ENCODE data around the gene HDAC2. TPM values are rescaled to one million over a fixed set of nuclear protein-coding genes. Genes with fewer than 3 reads are reported as not detected.

The HDAC2 gene
- total RNA-seq, 4 donors from 2014 or later, result 44.1 to 70.9 (median 50.2) TPM

GRCh38 chr6:114009192-114009591 lies 38.2 kb upstream of the HDAC2 start:
- no peak for DNase-seq
- Histone ChIP-seq H3K9me3 (no peaks in the 10 kb centered on the region), H3K4me1 (no peaks in the 10 kb centered on the region), H3K27ac (no peak overlapping the region), H3K36me3 (no peaks in the 10 kb centered on the region), H3K4me3 (replicated peaks in 1 of 3) (no peak overlapping the region), H3K27me3 (no peaks in the 10 kb centered on the region)
- WGBS, 2 donors, result 66 to 71% methylated on average over 2 of the region's 2 CpGs
- TF ChIP-seq POLR2A (IDR thresholded peaks at IDR 0.05) (no peak), CTCF (IDR thresholded peaks at IDR 0.05) (no peak)
- intact Hi-C loops (cut with DNase I), result no loop called here

- H3K9me3 ChIP-seq, result no peaks in the 10 kb centered on the region
- H3K27me3 ChIP-seq, result no peaks in the 10 kb centered on the region
- intact Hi-C loops (cut with DNase I), result no loop called here
- no peak for DNase-seq
- TF ChIP-seq POLR2A (IDR thresholded peaks at IDR 0.05), result no peak
- TF ChIP-seq CTCF (IDR thresholded peaks at IDR 0.05), result no peak
- no peaks in the 10 kb centered on the region for H3K4me1 ChIP-seq
- no peak overlapping the region for H3K4me3 ChIP-seq (replicated peaks in 1 of 3)
- H3K36me3 ChIP-seq, result no peaks in the 10 kb centered on the region
- H3K27ac ChIP-seq, result no peak overlapping the region
- WGBS, 2 donors, result 77 to 78% methylated on average over 4 of the region's 4 CpGs
These were observed 37.4 kb upstream of the HDAC2 start for GRCh38 chr6:114008331-114008730.

GRCh38 chr6:114007516-114007915 lies 36.6 kb upstream of the HDAC2 start:
- no peak for TF ChIP-seq CTCF (IDR thresholded peaks at IDR 0.05)
- no peak for TF ChIP-seq POLR2A (IDR thresholded peaks at IDR 0.05)
- H3K27ac ChIP-seq, result no peak overlapping the region
- DNase-seq, result no peak
- no peaks in the 10 kb centered on the region for H3K9me3 ChIP-seq
- intact Hi-C loops (cut with DNase I), result no loop called here
- no peaks in the 10 kb centered on the region for H3K27me3 ChIP-seq
- no peaks in the 10 kb centered on the region for H3K36me3 ChIP-seq
- 90 to 100% methylated on average over 2 of the region's 2 CpGs for WGBS, 2 donors
- no peak overlapping the region for H3K4me3 ChIP-seq (replicated peaks in 1 of 3)
- H3K4me1 ChIP-seq, result no peaks in the 10 kb centered on the region

- intact Hi-C loops (cut with DNase I), result no loop called here
These were observed 30.4 kb upstream of the HDAC2 start for GRCh38 chr6:114001354-114001753.

GRCh38 chr6:114000069-114000468 lies 29.1 kb upstream of the HDAC2 start:
- Histone ChIP-seq H3K27ac (no peak overlapping the region), H3K4me1 (peaks cover 2 to 16% of the 10 kb centered on the region in 2 donors), H3K4me3 (replicated peaks in 1 of 3) (no peak overlapping the region), H3K9me3 (no peaks in the 10 kb centered on the region), H3K27me3 (no peaks in the 10 kb centered on the region), H3K36me3 (no peaks in the 10 kb centered on the region)
- TF ChIP-seq CTCF (IDR thresholded peaks at IDR 0.05) (no peak), POLR2A (IDR thresholded peaks at IDR 0.05) (no peak)
- no peak for DNase-seq
- WGBS, 2 donors, result 72 to 91% methylated on average over 2 of the region's 2 CpGs
- intact Hi-C loops (cut with DNase I), result no loop called here

More at GRCh38 chr6:114001354-114001753, 30.4 kb upstream of the HDAC2 start:
- DNase-seq, result no peak
- Histone ChIP-seq H3K9me3 (no peaks in the 10 kb centered on the region), H3K27me3 (no peaks in the 10 kb centered on the region), H3K27ac (no peak overlapping the region), H3K4me1 (peaks cover 0 to 5% of the 10 kb centered on the region in 2 donors), H3K36me3 (no peaks in the 10 kb centered on the region), H3K4me3 (replicated peaks in 1 of 3) (no peak overlapping the region)
- TF ChIP-seq CTCF (IDR thresholded peaks at IDR 0.05), result no peak
- no peak for TF ChIP-seq POLR2A (IDR thresholded peaks at IDR 0.05)

Measured in thyroid gland (tissue), 4 donors.